ENCODE data around the gene LAMA3.
"Not testable (repeated sequence)": the region's sequence is repeated elsewhere in the genome, so short reads cannot be mapped to it uniquely, and the experiment has no call there.

LAMA3 gene

DNA sequence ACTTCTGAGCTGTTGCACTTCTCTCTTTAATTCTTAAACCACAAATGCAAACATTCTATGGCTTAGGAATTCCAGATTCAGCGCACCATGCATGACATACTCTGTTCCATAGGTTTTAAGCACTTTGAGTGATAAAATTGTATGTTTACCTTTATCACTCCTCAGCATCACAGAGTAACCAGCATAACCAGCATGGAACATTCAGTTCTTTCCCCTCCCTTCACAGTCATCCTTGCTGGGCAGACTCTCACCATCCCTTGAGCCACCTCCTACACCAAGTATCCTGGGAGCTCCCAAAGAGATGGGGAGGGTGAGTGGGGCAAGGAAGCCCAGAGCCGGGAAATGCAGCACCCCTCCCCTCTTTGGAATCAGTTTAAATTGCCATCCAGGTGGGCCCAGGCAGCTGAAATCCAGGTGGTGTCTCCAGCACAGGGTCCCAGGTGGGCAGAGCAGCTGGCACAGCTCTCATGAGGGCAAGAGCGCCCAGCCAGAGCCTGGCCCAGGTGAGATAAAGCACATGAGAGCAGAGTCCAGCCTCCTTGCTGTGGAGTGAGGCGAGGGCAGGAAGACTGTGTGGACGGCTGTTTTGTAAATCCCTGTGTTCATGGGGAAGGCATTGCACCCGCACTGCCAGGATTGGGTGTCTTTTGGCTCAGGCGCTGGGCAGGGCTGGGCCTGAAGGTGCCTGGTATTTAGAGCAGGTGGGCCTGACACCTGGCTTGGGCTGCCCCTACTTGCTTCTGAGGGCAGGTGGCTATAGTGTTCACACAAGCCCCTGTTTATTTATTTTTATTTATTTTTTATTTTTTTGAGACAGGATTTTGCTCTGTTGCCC is 36.8 kb downstream of the LAMA3 start:
- TF ChIP-seq, protein P1, sequence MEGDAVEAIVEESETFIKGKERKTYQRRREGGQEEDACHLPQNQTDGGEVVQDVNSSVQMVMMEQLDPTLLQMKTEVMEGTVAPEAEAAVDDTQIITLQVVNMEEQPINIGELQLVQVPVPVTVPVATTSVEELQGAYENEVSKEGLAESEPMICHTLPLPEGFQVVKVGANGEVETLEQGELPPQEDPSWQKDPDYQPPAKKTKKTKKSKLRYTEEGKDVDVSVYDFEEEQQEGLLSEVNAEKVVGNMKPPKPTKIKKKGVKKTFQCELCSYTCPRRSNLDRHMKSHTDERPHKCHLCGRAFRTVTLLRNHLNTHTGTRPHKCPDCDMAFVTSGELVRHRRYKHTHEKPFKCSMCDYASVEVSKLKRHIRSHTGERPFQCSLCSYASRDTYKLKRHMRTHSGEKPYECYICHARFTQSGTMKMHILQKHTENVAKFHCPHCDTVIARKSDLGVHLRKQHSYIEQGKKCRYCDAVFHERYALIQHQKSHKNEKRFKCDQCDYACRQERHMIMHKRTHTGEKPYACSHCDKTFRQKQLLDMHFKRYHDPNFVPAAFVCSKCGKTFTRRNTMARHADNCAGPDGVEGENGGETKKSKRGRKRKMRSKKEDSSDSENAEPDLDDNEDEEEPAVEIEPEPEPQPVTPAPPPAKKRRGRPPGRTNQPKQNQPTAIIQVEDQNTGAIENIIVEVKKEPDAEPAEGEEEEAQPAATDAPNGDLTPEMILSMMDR (IDR thresholded peaks at IDR 0.05; ENCODE audit: borderline replicate concordance, insufficient read depth, low read depth, low read length), result no peak
- no peak overlapping the region for H3K4me3 ChIP-seq (ENCODE audit: low read depth, low read length)

DNA sequence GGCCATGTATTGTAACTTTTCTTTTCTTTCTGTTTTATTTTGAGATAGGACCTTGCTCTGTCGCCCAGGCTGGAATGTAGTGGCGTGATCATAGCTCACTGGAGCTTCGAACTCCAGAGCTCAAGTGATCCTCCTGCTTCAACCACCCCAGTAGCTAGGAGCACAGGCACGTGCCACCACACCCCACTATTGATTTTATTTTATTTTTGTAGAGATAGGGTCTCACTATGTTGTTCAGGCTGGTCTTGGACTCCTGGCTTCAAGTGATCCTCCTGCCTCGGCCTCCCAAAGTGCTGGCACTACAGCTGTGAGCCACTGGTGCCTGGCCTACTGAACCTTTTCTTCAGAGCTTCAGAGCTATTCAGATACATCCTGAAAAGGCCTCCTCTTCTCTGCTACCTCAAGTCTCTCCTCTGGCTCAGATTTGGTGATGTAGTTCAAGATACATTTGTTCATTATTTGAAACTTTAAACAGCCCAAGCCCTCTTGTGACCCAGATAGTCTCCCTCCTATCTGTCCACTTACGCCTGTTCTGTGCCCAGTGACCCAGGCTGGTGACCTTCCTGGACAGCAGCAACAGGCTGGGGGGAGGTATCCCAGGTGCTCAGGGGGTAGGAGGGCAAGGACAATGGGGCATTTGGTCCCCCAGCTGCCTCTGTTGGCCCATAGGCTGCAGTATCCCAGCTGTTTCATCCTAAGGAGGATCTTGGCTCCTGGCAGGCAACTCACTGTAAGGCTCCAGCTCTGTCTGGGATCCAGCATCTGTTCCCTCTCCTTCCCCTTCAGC is 38.6 kb downstream of the LAMA3 start:
- no peak overlapping the region for H3K4me3 ChIP-seq (ENCODE audit: low read depth, low read length)
- TF ChIP-seq, protein P1 (IDR thresholded peaks at IDR 0.05; ENCODE audit: borderline replicate concordance, insufficient read depth, low read depth, low read length), result no peak

DNA sequence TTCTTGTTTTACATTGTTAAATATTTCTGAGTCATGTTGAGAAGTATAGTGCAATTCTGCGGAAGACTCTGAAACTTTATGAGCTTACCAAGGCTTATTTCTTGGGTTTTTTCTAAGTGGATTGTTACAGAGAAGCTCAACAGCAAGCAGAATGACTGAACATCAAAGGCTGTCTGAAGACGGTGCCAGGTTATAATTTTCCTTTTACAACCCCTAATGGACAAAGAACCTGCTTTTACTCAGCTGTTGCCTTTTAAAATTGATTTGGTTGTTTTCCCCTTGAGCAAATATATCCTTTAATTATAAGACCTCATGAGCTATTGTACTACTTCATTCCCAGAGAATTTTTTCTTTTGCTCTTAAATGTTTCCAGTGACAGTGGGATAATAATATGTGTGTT is 41.6 kb downstream of the LAMA3 start:
- TF ChIP-seq, protein P1 (IDR thresholded peaks at IDR 0.05; ENCODE audit: borderline replicate concordance, insufficient read depth, low read depth, low read length), result no peak
- no peak overlapping the region for H3K4me3 ChIP-seq (ENCODE audit: low read depth, low read length)

DNA sequence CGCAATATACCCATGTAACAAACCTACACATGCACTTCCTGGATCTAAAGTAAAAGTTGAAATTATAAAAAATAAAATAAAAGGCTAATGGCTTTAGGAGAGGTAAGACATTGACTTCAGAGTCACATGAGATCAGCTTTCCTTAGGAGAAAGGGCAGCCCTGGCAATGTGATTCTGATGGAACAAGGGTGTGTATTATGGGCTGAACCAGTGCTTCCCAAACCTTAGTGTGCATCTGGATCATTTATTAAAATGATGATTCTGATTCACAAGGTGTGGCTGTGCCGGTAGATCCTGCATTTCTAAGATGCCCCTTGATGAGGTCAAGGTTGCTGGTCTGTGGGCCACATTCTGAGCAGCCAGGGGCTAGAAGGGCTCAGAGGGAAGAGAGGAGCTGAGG is 42.6 kb downstream of the LAMA3 start:
- H3K4me3 ChIP-seq (ENCODE audit: low read depth, low read length), result no peak overlapping the region
- TF ChIP-seq, protein P1 (IDR thresholded peaks at IDR 0.05; ENCODE audit: borderline replicate concordance, insufficient read depth, low read depth, low read length), result no peak

DNA sequence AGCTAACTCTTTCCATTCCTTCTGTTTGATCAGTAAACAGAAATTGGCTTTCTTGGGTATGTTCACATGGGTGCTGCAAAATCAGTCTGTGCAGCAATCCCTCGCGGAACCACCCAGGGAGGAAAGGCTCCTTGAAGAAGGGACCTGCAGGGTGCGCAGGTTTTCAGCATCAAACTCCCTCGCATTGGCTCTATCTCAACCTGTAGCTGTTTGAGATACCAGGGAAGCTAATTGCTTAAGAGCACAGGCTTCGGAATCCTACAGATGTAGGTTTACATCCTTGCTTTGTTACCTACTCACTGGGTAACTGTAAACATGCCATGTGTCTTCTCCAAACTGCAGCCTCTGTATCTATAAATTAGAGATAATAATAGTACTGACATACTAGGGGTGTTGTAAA is 43.2 kb downstream of the LAMA3 start:
- TF ChIP-seq, protein P1 (IDR thresholded peaks at IDR 0.05; ENCODE audit: borderline replicate concordance, insufficient read depth, low read depth, low read length), result no peak
- no peak overlapping the region for H3K4me3 ChIP-seq (ENCODE audit: low read depth, low read length)

DNA sequence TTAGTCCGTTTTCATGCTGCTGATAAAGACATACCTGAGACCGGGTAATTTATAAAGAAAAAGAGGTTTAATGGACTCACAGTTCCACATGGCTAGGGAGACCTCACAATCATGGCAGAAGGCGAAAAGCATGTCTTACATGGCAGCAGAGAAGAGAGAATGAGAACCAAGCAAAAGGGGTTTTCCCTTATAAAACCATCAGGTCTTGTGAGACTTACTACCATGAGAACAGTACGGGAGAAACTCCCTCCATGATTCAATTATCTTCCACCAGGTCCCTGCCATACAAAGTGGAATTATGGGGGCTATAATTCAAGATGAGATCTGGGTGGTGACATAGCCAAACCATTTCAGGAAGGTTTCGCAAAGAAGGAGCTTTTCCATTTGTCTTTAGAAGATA is 44.0 kb downstream of the LAMA3 start:
- not testable (repeated sequence) for H3K4me3 ChIP-seq (ENCODE audit: low read depth, low read length)

DNA sequence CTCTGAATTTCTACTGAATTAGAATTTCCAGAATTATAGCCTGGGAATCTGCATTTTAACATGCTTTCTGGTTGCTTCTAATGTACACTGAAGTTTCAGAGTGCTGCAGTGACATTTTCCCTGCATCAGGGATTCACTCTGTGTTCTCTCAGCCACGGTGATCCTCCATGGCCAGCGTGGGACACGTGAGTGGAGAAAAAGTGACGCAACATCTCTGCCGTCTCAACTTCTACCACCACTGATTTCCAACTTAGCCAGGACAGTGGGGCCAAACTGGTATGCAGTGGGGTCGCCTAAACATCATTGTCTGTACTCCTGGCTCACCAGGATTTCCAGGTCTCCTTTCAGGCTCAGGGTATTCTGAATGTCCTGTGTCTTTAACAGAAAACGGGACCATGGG is 44.6 kb downstream of the LAMA3 start:
- TF ChIP-seq, protein P1 (IDR thresholded peaks at IDR 0.05; ENCODE audit: borderline replicate concordance, insufficient read depth, low read depth, low read length), result no peak
- H3K4me3 ChIP-seq (ENCODE audit: low read depth, low read length), result no peak overlapping the region
